HFFc6 (cell line): ENCODE results near the gene GPC6. TPM values are rescaled to one million over a fixed set of nuclear protein-coding genes. Genes with fewer than 3 reads are reported as not detected.

Source experiments
- DNase-seq: peaks from one replicate; pipeline ENCODE4 v3.0.0-alpha.2; 2018
- H3K27ac Mint-ChIP-seq: 2 replicates; pipeline ENCODE4 v1.8.0; 2020; ENCODE audit warnings: mild to moderate bottlenecking, mixed read lengths
- H3K27me3 Mint-ChIP-seq: 2 replicates; pipeline ENCODE4 v1.8.0; 2021; ENCODE audit warnings: mild to moderate bottlenecking, moderate library complexity, mixed read lengths; ENCODE audit not compliant: insufficient read depth
- H3K36me3 Mint-ChIP-seq: 2 replicates; pipeline ENCODE4 v1.8.0; 2021; ENCODE audit warnings: low read depth, mixed read lengths
- H3K4me1 Mint-ChIP-seq: 2 replicates; pipeline ENCODE4 v1.8.0; 2020; ENCODE audit warnings: low read depth, mixed read lengths
- H3K4me3 Mint-ChIP-seq: 2 replicates; pipeline ENCODE4 v1.8.0; 2020; ENCODE audit warnings: mild to moderate bottlenecking, moderate library complexity, mixed read lengths
- H3K9me3 Mint-ChIP-seq: 2 replicates; pipeline ENCODE4 v1.8.0; 2020; ENCODE audit warnings: mild to moderate bottlenecking, mixed read lengths
- CTCF ChIP-seq: fragments of 200-600 bp; sonication (generic); IDR thresholded peaks from 2 replicates; pipeline ENCODE4 v1.5.0; 2021; ENCODE audit warnings: antibody characterized with exemption, mild to moderate bottlenecking
- total RNA-seq, 6 experiments: library from RNA; stranded (reverse); fragmentation: NEBNext Ultra II Directional; extraction: Animal tissue kit (Norgen Biotek cat#: 25700); gene quantifications; 2 replicates in 1 of 6; 3 replicates in 5 of 6; pipeline ENCODE4 v1.2.3, GENCODE V29; 2021

GPC6 gene
- total RNA-seq, 6 experiments from 2014 or later = 3.0 to 5.3 (median 4.4) TPM

- H3K9me3 Mint-ChIP-seq = no peaks in the 10 kb centered on the region
- no peaks in the 10 kb centered on the region for H3K4me1 Mint-ChIP-seq
- no peaks in the 10 kb centered on the region for H3K36me3 Mint-ChIP-seq
- no peak overlapping the region for H3K4me3 Mint-ChIP-seq
- no peak for DNase-seq
- H3K27me3 Mint-ChIP-seq = no peaks in the 10 kb centered on the region
- H3K27ac Mint-ChIP-seq = no peak overlapping the region
- no peak for TF ChIP-seq CTCF
Measured at GRCh38 chr13:93515267-93515666, 288.7 kb downstream of the GPC6 start.

GRCh38 chr13:93517658-93518057 is 291.1 kb downstream of the GPC6 start:
- no peaks in the 10 kb centered on the region for H3K36me3 Mint-ChIP-seq
- no peak overlapping the region for H3K4me3 Mint-ChIP-seq
- H3K9me3 Mint-ChIP-seq = no peaks in the 10 kb centered on the region
- no peak for TF ChIP-seq CTCF
- no peaks in the 10 kb centered on the region for H3K4me1 Mint-ChIP-seq
- no peak for DNase-seq
- H3K27me3 Mint-ChIP-seq = no peaks in the 10 kb centered on the region
- no peak overlapping the region for H3K27ac Mint-ChIP-seq

GRCh38 chr13:93521307-93521706 is 294.7 kb downstream of the GPC6 start:
- Mint-ChIP-seq H3K27ac (no peak overlapping the region), H3K4me1 (no peaks in the 10 kb centered on the region), H3K27me3 (no peaks in the 10 kb centered on the region), H3K9me3 (no peaks in the 10 kb centered on the region), H3K36me3 (no peaks in the 10 kb centered on the region), H3K4me3 (no peak overlapping the region)
- no peak for DNase-seq
- TF ChIP-seq CTCF = no peak

GRCh38 chr13:93522501-93522900 is 295.9 kb downstream of the GPC6 start:
- H3K4me1 Mint-ChIP-seq = no peaks in the 10 kb centered on the region
- no peaks in the 10 kb centered on the region for H3K36me3 Mint-ChIP-seq
- no peak for TF ChIP-seq CTCF
- no peaks in the 10 kb centered on the region for H3K27me3 Mint-ChIP-seq
- DNase-seq = no peak
- H3K27ac Mint-ChIP-seq = no peak overlapping the region
- no peak overlapping the region for H3K4me3 Mint-ChIP-seq
- no peaks in the 10 kb centered on the region for H3K9me3 Mint-ChIP-seq

- DNase-seq = no peak
- no peaks in the 10 kb centered on the region for H3K9me3 Mint-ChIP-seq
- no peak for TF ChIP-seq CTCF
- H3K4me1 Mint-ChIP-seq = no peaks in the 10 kb centered on the region
- H3K36me3 Mint-ChIP-seq = no peaks in the 10 kb centered on the region
- no peak overlapping the region for H3K27ac Mint-ChIP-seq
- H3K27me3 Mint-ChIP-seq = no peaks in the 10 kb centered on the region
- no peak overlapping the region for H3K4me3 Mint-ChIP-seq
Measured at GRCh38 chr13:93525087-93525486, 298.5 kb downstream of the GPC6 start.

GRCh38 chr13:93527748-93528297 is 301.2 kb downstream of the GPC6 start:
- H3K4me1 Mint-ChIP-seq = no peaks in the 10 kb centered on the region
- no peaks in the 10 kb centered on the region for H3K27me3 Mint-ChIP-seq
- TF ChIP-seq CTCF = no peak
- H3K36me3 Mint-ChIP-seq = no peaks in the 10 kb centered on the region
- no peak overlapping the region for H3K4me3 Mint-ChIP-seq
- no peaks in the 10 kb centered on the region for H3K9me3 Mint-ChIP-seq
- no peak for DNase-seq
- no peak overlapping the region for H3K27ac Mint-ChIP-seq
